DMS153 treated with DMSO at 0.1 percent for 48 hours (cell line): ENCODE data around the gene POLG.

Experiments
- DNase-seq: peaks from one replicate; lab custom pipeline; 2025; ENCODE audit not compliant: unreplicated experiment; lab: John Stamatoyannopoulos, UW

The POLG gene

GRCh38 chr15:89370120-89370977, 35.7 kb upstream of the POLG start:
- DNase-seq, result no peak

- no peak for DNase-seq
Measured at GRCh38 chr15:89369341-89369947, 34.8 kb upstream of the POLG start.

GRCh38 chr15:89368566-89369223, 34.1 kb upstream of the POLG start:
- no peak for DNase-seq

GRCh38 chr15:89367485-89368451, 33.1 kb upstream of the POLG start:
- peak; percentile 33 for DNase-seq

- no peak for DNase-seq
Measured at GRCh38 chr15:89366656-89367393, 32.2 kb upstream of the POLG start.

- no peak for DNase-seq
Measured at GRCh38 chr15:89365462-89366065, 30.9 kb upstream of the POLG start.

- DNase-seq, result no peak
Measured at GRCh38 chr15:89364741-89365450, 30.3 kb upstream of the POLG start.

- no peak for DNase-seq
Measured at GRCh38 chr15:89364341-89364740, 29.7 kb upstream of the POLG start.

- no peak for DNase-seq
Measured at GRCh38 chr15:89363770-89364169, 29.1 kb upstream of the POLG start.

GRCh38 chr15:89363133-89363532, 28.5 kb upstream of the POLG start:
- DNase-seq, result no peak

- no peak for DNase-seq
Measured at GRCh38 chr15:89362203-89363101, 27.8 kb upstream of the POLG start.

GRCh38 chr15:89361451-89362202, 27.0 kb upstream of the POLG start:
- DNase-seq, result no peak

GRCh38 chr15:89360294-89360971, 25.8 kb upstream of the POLG start:
- DNase-seq, result no peak

- no peak for DNase-seq
Measured at GRCh38 chr15:89359471-89360293, 25.1 kb upstream of the POLG start.

- peak; percentile 43 for DNase-seq
Measured at GRCh38 chr15:89358755-89359439, 24.3 kb upstream of the POLG start.

GRCh38 chr15:89358435-89358754, 23.8 kb upstream of the POLG start:
- no peak for DNase-seq
